HepG2 (cell line): ENCODE results near the gene LAMC3. TPM values are rescaled to one million over a fixed set of nuclear protein-coding genes. Genes with fewer than 3 reads are reported as not detected.
A peak's percentile ranks its signal among the peaks of the same experiment; 100 is the strongest.

Experiments used
- CAMTA2 ChIP-seq: sonication (generic); formaldehyde crosslinking; IDR thresholded peaks from 2 replicates; pipeline ENCODE4 v1.4.0; 2020; ENCODE audit warnings: mild to moderate bottlenecking, missing genetic modification reagents, borderline replicate concordance
- CTCF ChIP-seq: sonication (generic); formaldehyde crosslinking; IDR thresholded peaks from 2 replicates; pipeline ENCODE4 v1.5.0; 2020; ENCODE audit warnings: mild to moderate bottlenecking, missing genetic modification reagents, moderate library complexity
- ELF4 ChIP-seq: sonication (generic); formaldehyde crosslinking; IDR thresholded peaks from 2 replicates; pipeline ENCODE4 v1.5.0; 2020; ENCODE audit warnings: missing genetic modification reagents, mild to moderate bottlenecking, moderate library complexity, borderline replicate concordance
- GLMP ChIP-seq: sonication (generic); formaldehyde crosslinking; IDR thresholded peaks from 2 replicates; pipeline ENCODE4 v1.9.0; 2021; ENCODE audit warnings: missing genetic modification reagents, mild to moderate bottlenecking, borderline replicate concordance
- HCFC1 ChIP-seq: fragments of 150-350 bp; IDR thresholded peaks from 2 replicates; pipeline ENCODE4 v1.6.1; 2014; ENCODE audit warnings: low read depth, low read length
- HMGA1 ChIP-seq: sonication (generic); formaldehyde crosslinking; conservative IDR thresholded peaks from 2 replicates; pipeline ENCODE4 v1.4.0; 2020; ENCODE audit warnings: missing genetic modification reagents
- MAF1 ChIP-seq: sonication (generic); formaldehyde crosslinking; IDR thresholded peaks from 2 replicates; pipeline ENCODE4 v1.5.0; 2020; ENCODE audit warnings: missing genetic modification reagents, borderline replicate concordance
- MAZ ChIP-seq, 2 experiments: sonication (generic) in 1 of 2; formaldehyde crosslinking in 1 of 2; IDR thresholded peaks; 2 replicates each; pipeline versions ENCODE4 v1.5.0 to v1.6.1; 2012 to 2020; ENCODE audit warnings: low read depth in 2 of 2, mild to moderate bottlenecking in 2 of 2, borderline replicate concordance in 1 of 2, improper control_type of control experiment in 1 of 2, low read length in 1 of 2, missing genetic modification reagents in 1 of 2, moderate library complexity in 1 of 2
- NCOA1 ChIP-seq: sonication (generic); formaldehyde crosslinking; IDR thresholded peaks from 2 replicates; pipeline ENCODE4 v1.9.0; 2021; ENCODE audit warnings: missing genetic modification reagents
- ONECUT2 ChIP-seq: sonication (generic); formaldehyde crosslinking; IDR thresholded peaks from 2 replicates; pipeline ENCODE4 v1.4.0; 2020; ENCODE audit warnings: missing genetic modification reagents
- SOX5 ChIP-seq: IDR thresholded peaks from 2 replicates; pipeline ENCODE4 v1.6.1; 2016; ENCODE audit warnings: borderline replicate concordance
- SP2 ChIP-seq: sonication (generic); formaldehyde crosslinking; IDR thresholded peaks from 2 replicates; pipeline ENCODE4 v1.5.1; 2020; ENCODE audit warnings: mild to moderate bottlenecking, missing genetic modification reagents
- STAT5B ChIP-seq: sonication (generic); formaldehyde crosslinking; IDR thresholded peaks from 2 replicates; pipeline ENCODE4 v1.4.0; 2020; ENCODE audit warnings: missing genetic modification reagents
- TBP ChIP-seq: sonication (generic); formaldehyde crosslinking; IDR thresholded peaks from 2 replicates; pipeline ENCODE4 v1.5.0; 2020; ENCODE audit warnings: missing genetic modification reagents
- ZBTB37 ChIP-seq: sonication (generic); formaldehyde crosslinking; IDR thresholded peaks from 2 replicates; pipeline ENCODE4 v1.4.0; 2020; ENCODE audit warnings: mild to moderate bottlenecking, missing genetic modification reagents
- ZNF160 ChIP-seq: sonication (generic); formaldehyde crosslinking; IDR thresholded peaks from 2 replicates; pipeline ENCODE4 v1.8.0; 2022; ENCODE audit warnings: mild to moderate bottlenecking, inconsistent platforms, missing genetic modification reagents
- ZNF17 ChIP-seq: sonication (generic); formaldehyde crosslinking; IDR thresholded peaks from 2 replicates; pipeline ENCODE4 v1.5.0; 2020; ENCODE audit warnings: mild to moderate bottlenecking, missing genetic modification reagents
- ZNF281 ChIP-seq: sonication (generic); formaldehyde crosslinking; IDR thresholded peaks from 2 replicates; pipeline ENCODE4 v1.4.0; 2020; ENCODE audit warnings: missing genetic modification reagents, borderline replicate concordance
- ZNF451 ChIP-seq: sonication (generic); formaldehyde crosslinking; IDR thresholded peaks from 2 replicates; pipeline ENCODE4 v1.5.0; 2020; ENCODE audit warnings: mild to moderate bottlenecking, missing genetic modification reagents
- ZNF530 ChIP-seq: sonication (generic); formaldehyde crosslinking; IDR thresholded peaks from 2 replicates; pipeline ENCODE4 v1.5.0; 2020; ENCODE audit warnings: low read depth, mild to moderate bottlenecking, missing genetic modification reagents
- ZNF792 ChIP-seq: IDR thresholded peaks from 2 replicates; pipeline ENCODE4 v1.6.1; 2016
- polyA plus RNA-seq, 8 experiments: library from polyadenylated mRNA; depleted of rRNA in 3 of 8; stranded (reverse) in 7 of 8; unstranded in 1 of 8; fragments of >200 nt; fragmentation: Illumina TruSeq in 4 of 8; extraction: Trizol in 4 of 8; gene quantifications; 2 replicates each; pipeline versions ENCODE4 v1.2.1 to v1.2.3, GENCODE V29; 2011 to 2016; ENCODE audit warnings: low read depth in 4 of 8, missing spikeins in 1 of 8, mixed read lengths in 1 of 8; ENCODE audit not compliant: insufficient read depth in 1 of 8
- total RNA-seq, 5 experiments: library from RNA; depleted of rRNA; stranded (reverse); fragments of >200 nt; fragmentation: Illumina TruSeq; extraction: Trizol; gene quantifications; 2 replicates each; pipeline ENCODE4 v1.2.3, GENCODE V29; 2016; ENCODE audit warnings: low read depth in 1 of 5

Gene LAMC3
- total and polyA plus RNA-seq, 2 of the 13 experiments (the other 11 are each of a cell fraction or from before 2014, with no cell fraction given) = 0.07 to 0.57 TPM

GRCh38 chr9:131125288-131126058 lies 116.5 kb downstream of the LAMC3 start, which contains the start of gene NUP214 (continued):
- TF ChIP-seq MAZ (IDR thresholded peaks at IDR 0.05; ENCODE audit: borderline replicate concordance, low read depth, low read length) = peak; percentile 45; the same call in 1 of the 2 replicates
- peak; percentile 91 for TF ChIP-seq MAZ (CRISPR knock-in tag; IDR thresholded peaks at IDR 0.05; ENCODE audit: low read depth)
- no peak for TF ChIP-seq TBP
- no peak for TF ChIP-seq ZNF530 (CRISPR knock-in tag)
- TF ChIP-seq STAT5B (CRISPR knock-in tag) = 0 out of 2 replicates have a peak, but pooled peaks have one; percentile 72
- TF ChIP-seq ZNF17 (CRISPR knock-in tag) = no peak
- TF ChIP-seq ZBTB37 (CRISPR knock-in tag) = no peak
- peak; percentile 29 for TF ChIP-seq CTCF
- TF ChIP-seq ONECUT2 (CRISPR knock-in tag) = no peak
- TF ChIP-seq ZNF451 (CRISPR knock-in tag) = 0 out of 2 replicates have a peak, but pooled peaks have one; percentile 25
- peak; percentile 83 for TF ChIP-seq SP2 (CRISPR knock-in tag)
- TF ChIP-seq MAF1 (CRISPR knock-in tag) = no peak; the same call in 1 of the 2 replicates
- no peak for TF ChIP-seq GLMP (CRISPR knock-in tag)
- TF ChIP-seq HCFC1 = peak; percentile 91
- no peak for TF ChIP-seq HMGA1
- peak; percentile 87; the same call in 1 of the 2 replicates for TF ChIP-seq ZNF792 (CRISPR knock-in tag)
- peak; percentile 82; the same call in 1 of the 2 replicates for TF ChIP-seq CAMTA2 (CRISPR knock-in tag)
- TF ChIP-seq ELF4 (CRISPR knock-in tag) = peak; percentile 92; the same call in 1 of the 2 replicates
- TF ChIP-seq SOX5 = no peak; the same call in 1 of the 2 replicates
- TF ChIP-seq ZNF160 (CRISPR knock-in tag) = peak; percentile 81
- TF ChIP-seq NCOA1 (CRISPR knock-in tag) = peak; percentile 60; the same call in 1 of the 2 replicates
- peak; percentile 46; the same call in 1 of the 2 replicates for TF ChIP-seq ZNF281 (CRISPR knock-in tag)
